Mesothelial cell of epicardium (in vitro differentiated cells): ENCODE measurements around the gene CNGB1. TPM values are rescaled to one million over a fixed set of nuclear protein-coding genes. Genes with fewer than 3 reads are reported as not detected.
"Not testable (repeated sequence)": the region's sequence is repeated elsewhere in the genome, so short reads cannot be mapped to it uniquely, and the experiment has no call there.

Experiments
- DNase-seq, 2 experiments: peaks; one replicate each; pipeline ENCODE4 v3.0.0; 2021; ENCODE audit warnings: low spot score in 2 of 2; ENCODE audit not compliant: unreplicated experiment in 2 of 2
- H3K27ac Mint-ChIP-seq: 2 replicates; pipeline ENCODE4 v1.8.0; 2021; ENCODE audit warnings: mixed read lengths
- H3K27me3 Mint-ChIP-seq: 2 replicates; pipeline ENCODE4 v1.8.0; 2021; ENCODE audit warnings: low read depth, mixed read lengths
- H3K36me3 Mint-ChIP-seq: 2 replicates; pipeline ENCODE4 v1.8.0; 2021; ENCODE audit warnings: mixed read lengths
- H3K4me1 Mint-ChIP-seq: 2 replicates; pipeline ENCODE4 v1.8.0; 2021; ENCODE audit warnings: mixed read lengths
- H3K4me3 Mint-ChIP-seq: 2 replicates; pipeline ENCODE4 v1.8.0; 2021; ENCODE audit warnings: mild to moderate bottlenecking, moderate library complexity, mixed read lengths
- H3K9me3 Mint-ChIP-seq: 2 replicates; pipeline ENCODE4 v1.8.0; 2021; ENCODE audit warnings: mixed read lengths
- CTCF ChIP-seq: fragments of 200-600 bp; sonication (generic); IDR thresholded peaks from one replicate; pipeline ENCODE4 v1.5.0; 2021; ENCODE audit warnings: antibody characterized with exemption; ENCODE audit not compliant: unreplicated experiment
- total RNA-seq: library from RNA; stranded (reverse); gene quantifications from 3 replicates; pipeline ENCODE4 v1.2.1, GENCODE V29; 2021

Gene CNGB1
- total RNA-seq, 1 donor from 2014 or later, result 0.07 TPM

GRCh38 chr16:57920880-57921229, 50.1 kb downstream of the CNGB1 start:
- H3K9me3 Mint-ChIP-seq, result no peaks in the 10 kb centered on the region
- H3K27ac Mint-ChIP-seq, result peak overlapping the region; percentile 56
- no peak overlapping the region for H3K4me3 Mint-ChIP-seq
- no peak for TF ChIP-seq CTCF
- DNase-seq, result no peak
- H3K27me3 Mint-ChIP-seq, result no peaks in the 10 kb centered on the region
- H3K4me1 Mint-ChIP-seq, result no peaks in the 10 kb centered on the region
- no peaks in the 10 kb centered on the region for H3K36me3 Mint-ChIP-seq

- Mint-ChIP-seq H3K27me3 (no peaks in the 10 kb centered on the region), H3K4me1 (no peaks in the 10 kb centered on the region), H3K36me3 (no peaks in the 10 kb centered on the region), H3K9me3 (no peaks in the 10 kb centered on the region), H3K27ac (no peak overlapping the region), H3K4me3 (no peak overlapping the region)
- no peak for TF ChIP-seq CTCF
- no peak for DNase-seq
These were observed 50.6 kb downstream of the CNGB1 start for GRCh38 chr16:57920215-57920879.

GRCh38 chr16:57918994-57919393, 51.9 kb downstream of the CNGB1 start:
- Mint-ChIP-seq H3K27ac (no peak overlapping the region), H3K36me3 (no peaks in the 10 kb centered on the region), H3K27me3 (no peaks in the 10 kb centered on the region), H3K9me3 (no peaks in the 10 kb centered on the region), H3K4me1 (no peaks in the 10 kb centered on the region), H3K4me3 (no peak overlapping the region)
- no peak for TF ChIP-seq CTCF
- DNase-seq, result no peak

- Mint-ChIP-seq H3K9me3 (no peaks in the 10 kb centered on the region), H3K27me3 (no peaks in the 10 kb centered on the region), H3K36me3 (no peaks in the 10 kb centered on the region), H3K4me1 (no peaks in the 10 kb centered on the region), H3K4me3 (no peak overlapping the region), H3K27ac (no peak overlapping the region)
- no peak for TF ChIP-seq CTCF
- no peak for DNase-seq
These were observed 52.5 kb downstream of the CNGB1 start for GRCh38 chr16:57918444-57918843.

GRCh38 chr16:57917929-57918328, 53.0 kb downstream of the CNGB1 start:
- DNase-seq, H3K27me3 Mint-ChIP-seq, H3K4me3 Mint-ChIP-seq, H3K36me3 Mint-ChIP-seq, H3K9me3 Mint-ChIP-seq, H3K27ac Mint-ChIP-seq, H3K4me1 Mint-ChIP-seq: not testable (repeated sequence)

- H3K4me1 Mint-ChIP-seq, H3K9me3 Mint-ChIP-seq, DNase-seq, H3K4me3 Mint-ChIP-seq, H3K36me3 Mint-ChIP-seq, H3K27me3 Mint-ChIP-seq, H3K27ac Mint-ChIP-seq: not testable (repeated sequence)
These were observed 53.4 kb downstream of the CNGB1 start for GRCh38 chr16:57917489-57917888.
